CD14-positive monocyte (primary cell): Measurements from ENCODE around the gene SPRY1. TPM values are rescaled to one million over a fixed set of nuclear protein-coding genes. Genes with fewer than 3 reads are reported as not detected.
A peak's percentile ranks its signal among the peaks of the same experiment; 100 is the strongest.

Source experiments
- DNase-seq, 3 donors: peaks; one replicate each; pipeline ENCODE4 v3.0.0-alpha.2; 2011 to 2022
- H2AFZ ChIP-seq: 2 replicates; pipeline ENCODE4 v1.6.0; 2012; ENCODE audit warnings: mild to moderate bottlenecking, low read depth, low read length, inconsistent platforms; ENCODE audit not compliant: insufficient read depth, poor library complexity, severe bottlenecking
- H3K27ac ChIP-seq, 2 donors: 1 replicate in 1 of 2; 2 replicates in 1 of 2; pipeline ENCODE4 v1.5.1; 2012 to 2013; ENCODE audit warnings: low read length in 2 of 2, control low read depth in 1 of 2, inconsistent platforms in 1 of 2, low read depth in 1 of 2, mild to moderate bottlenecking in 1 of 2
- H3K27me3 ChIP-seq, 2 donors: one replicate each; pipeline versions ENCODE4 v1.6.0 to v1.6.1; 2011 to 2013; ENCODE audit warnings: low read length in 2 of 2; ENCODE audit not compliant: control insufficient read depth in 2 of 2, insufficient read depth in 2 of 2
- H3K36me3 ChIP-seq, 2 donors: replicated peaks in 1 of 2; 1 replicate in 1 of 2; 2 replicates in 1 of 2; pipeline versions ENCODE4 v1.5.1 to v1.6.1; 2012 to 2013; ENCODE audit warnings: low read length in 2 of 2, control low read depth in 1 of 2, inconsistent platforms in 1 of 2, mild to moderate bottlenecking in 1 of 2; ENCODE audit not compliant: insufficient read depth in 2 of 2, control insufficient read depth in 1 of 2
- H3K4me1 ChIP-seq, 2 donors: 1 replicate in 1 of 2; 2 replicates in 1 of 2; pipeline versions ENCODE4 v1.5.1 to v1.6.1; 2012 to 2013; ENCODE audit warnings: low read length in 2 of 2, control low read depth in 1 of 2, inconsistent platforms in 1 of 2, mild to moderate bottlenecking in 1 of 2, moderate library complexity in 1 of 2; ENCODE audit not compliant: insufficient read depth in 2 of 2, control insufficient read depth in 1 of 2
- H3K4me2 ChIP-seq: replicated peaks from 2 replicates; pipeline ENCODE3; 2012; ENCODE audit warnings: low read length, moderate library complexity, mild to moderate bottlenecking; ENCODE audit not compliant: poor library complexity, severe bottlenecking; ENCODE audit errors: extremely low read depth
- H3K4me3 ChIP-seq, 3 experiments: fragments of 200-600 bp in 1 of 3; sonication (generic) in 1 of 3; replicated peaks in 1 of 3; 1 replicate in 2 of 3; 2 replicates in 1 of 3; pipeline ENCODE4 v1.5.1; 2011 to 2013; ENCODE audit warnings: low read length in 3 of 3, mild to moderate bottlenecking in 3 of 3, control low read depth in 2 of 3, low read depth in 2 of 3, inconsistent platforms in 1 of 3, moderate library complexity in 1 of 3
- H3K79me2 ChIP-seq: 2 replicates; pipeline ENCODE4 v1.6.0; 2012; ENCODE audit warnings: mild to moderate bottlenecking, control low read depth, inconsistent platforms, low read length, moderate library complexity; ENCODE audit not compliant: insufficient read depth
- H3K9ac ChIP-seq: 2 replicates; pipeline ENCODE4 v1.6.0; 2017; ENCODE audit warnings: low read length, mild to moderate bottlenecking; ENCODE audit not compliant: insufficient read depth, poor library complexity, severe bottlenecking
- H3K9me3 ChIP-seq, 2 donors: replicated peaks in 1 of 2; 1 replicate in 1 of 2; 2 replicates in 1 of 2; pipeline versions ENCODE4 v1.5.1 to v1.6.1; 2012 to 2013; ENCODE audit warnings: low read length in 2 of 2, control low read depth in 1 of 2; ENCODE audit not compliant: control insufficient read depth in 1 of 2, insufficient read depth in 1 of 2
- H4K20me1 ChIP-seq: 2 replicates; pipeline ENCODE4 v1.6.0; 2012; ENCODE audit warnings: mild to moderate bottlenecking, low read length, control low read depth, moderate library complexity; ENCODE audit not compliant: insufficient read depth
- H3K27ac Mint-ChIP-seq, 7 donors: one replicate each; pipeline ENCODE4 v1.8.0; 2020; ENCODE audit warnings: mild to moderate bottlenecking in 7 of 7, mixed read lengths in 7 of 7, moderate library complexity in 6 of 7, inconsistent platforms in 2 of 7
- H3K27me3 Mint-ChIP-seq, 3 donors: one replicate each; pipeline ENCODE4 v1.8.0; 2021 to 2022; ENCODE audit warnings: low read depth in 3 of 3, mild to moderate bottlenecking in 3 of 3, mixed read lengths in 3 of 3, moderate library complexity in 3 of 3, inconsistent platforms in 1 of 3
- H3K36me3 Mint-ChIP-seq, 2 donors: one replicate each; pipeline ENCODE4 v1.8.0; 2020; ENCODE audit warnings: mixed read lengths in 2 of 2, inconsistent platforms in 1 of 2, mild to moderate bottlenecking in 1 of 2
- H3K4me1 Mint-ChIP-seq: one replicate; pipeline ENCODE4 v1.8.0; 2020; ENCODE audit warnings: mild to moderate bottlenecking, mixed read lengths
- H3K4me3 Mint-ChIP-seq, 2 donors: one replicate each; pipeline ENCODE4 v1.8.0; 2020; ENCODE audit warnings: mild to moderate bottlenecking in 2 of 2, mixed read lengths in 2 of 2, moderate library complexity in 1 of 2
- H3K9me3 Mint-ChIP-seq, 7 donors: one replicate each; pipeline ENCODE4 v1.8.0; 2020 to 2022; ENCODE audit warnings: mixed read lengths in 7 of 7, mild to moderate bottlenecking in 6 of 7, moderate library complexity in 6 of 7, inconsistent platforms in 2 of 7
- CTCF ChIP-seq: fragments of 200-600 bp; IDR thresholded peaks from one replicate; pipeline ENCODE4 v1.8.0; 2022; ENCODE audit warnings: antibody characterized with exemption, mild to moderate bottlenecking
- WGBS: methylation state at CpG from one replicate; pipeline ENCODE4 v1.1.5; 2013; ENCODE audit warnings: missing lambda C conversion rate; ENCODE audit not compliant: insufficient coverage; 5-methylcytosine and 5-hydroxymethylcytosine counted together
- intact Hi-C, 2 donors: fragments of 100-400 bp; cut with micrococcal nuclease; formaldehyde crosslinking; loops; one replicate each; pipeline versions ENCODE4 v1.15.0 to v1.15.1; 2023
- polyA plus RNA-seq, 3 donors: library from polyadenylated mRNA; depleted of rRNA in 1 of 3; unstranded in 2 of 3; stranded (reverse) in 1 of 3; fragments of 300-500 nt in 2 of 3; fragments of >200 nt in 1 of 3; fragmentation: Illumina TruSeq in 2 of 3; gene quantifications; 1 replicate in 2 of 3; 2 replicates in 1 of 3; pipeline ENCODE4 v1.2.3, GENCODE V29; 2012 to 2021

The SPRY1 gene
- polyA plus RNA-seq, 3 donors: 1.1 to 3.7 (median 2.0) TPM

DNA sequence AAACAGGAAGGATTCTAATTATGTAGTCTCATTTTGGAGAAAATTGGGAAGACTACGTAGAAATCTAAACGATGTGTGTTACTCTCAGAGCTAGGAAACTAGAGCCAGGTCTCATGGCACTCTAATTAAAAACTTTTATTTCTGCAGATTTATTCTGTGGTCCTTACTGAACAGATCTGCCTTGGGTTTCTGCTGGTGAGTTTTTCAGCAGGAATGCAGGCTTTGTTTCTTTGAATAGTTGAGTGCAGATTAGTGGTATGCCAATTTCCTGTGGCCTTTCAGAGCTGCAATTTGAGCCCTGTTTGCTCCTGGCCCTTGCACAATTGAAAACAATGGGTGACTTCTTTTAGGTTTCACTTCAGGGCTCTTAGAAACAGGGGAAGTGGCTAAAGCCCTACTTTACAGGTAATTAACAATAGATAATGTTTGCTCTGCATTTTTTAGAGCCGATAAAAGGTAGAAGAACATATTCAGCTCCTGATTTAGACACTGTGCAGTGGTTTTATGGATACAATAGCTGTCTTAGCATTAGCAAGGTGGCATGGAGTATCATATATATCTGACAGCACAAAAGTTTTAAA lies 21.8 kb downstream of the SPRY1 start:
- Mint-ChIP-seq H3K4me3 (no peak overlapping the region), H3K9me3 (no peaks in the 10 kb centered on the region), H3K4me1 (peaks cover 59% of the 10 kb centered on the region), H3K27me3 (peaks cover 0 to 5% (median 2%) of the 10 kb centered on the region in 3 donors), H3K36me3 (no peaks in the 10 kb centered on the region), H3K27ac (peak overlapping the region in 6 of 7 donors; percentile 59 to 81 (median 72))
- intact Hi-C loops: no loop called here
- Histone ChIP-seq H3K9me3 (no peaks in the 10 kb centered on the region), H3K4me1 (peaks cover 51 to 54% of the 10 kb centered on the region in 2 donors), H3K36me3 (no peaks in the 10 kb centered on the region), H4K20me1 (no peaks in the 10 kb centered on the region), H3K9ac (no peak overlapping the region), H3K4me2 (peak overlapping the region; percentile 38), H3K27ac (peak overlapping the region in 1 of 2 donors; percentile 27), H3K79me2 (no peaks in the 10 kb centered on the region), H3K27me3 (no peaks in the 10 kb centered on the region), H3K4me3 (peak overlapping the region in 1 of 3 experiments; percentile 24), H2AFZ (no peak overlapping the region)
- no peak for TF ChIP-seq CTCF
- WGBS: 10% methylated on average over 2 of the region's 3 CpGs
- peak in 2 of 3 donors; percentile 42 to 48 for DNase-seq

GRCh38 chr4:123419885-123420755 lies 23.5 kb downstream of the SPRY1 start:
- H3K9me3 ChIP-seq: no peaks in the 10 kb centered on the region
- Mint-ChIP-seq H3K27ac (peak overlapping the region in 3 of 7 donors; percentile 5 to 82 (median 37)), H3K9me3 (no peaks in the 10 kb centered on the region), H3K4me3 (no peak overlapping the region), H3K27me3 (peaks cover 0 to 4% (median 0%) of the 10 kb centered on the region in 3 donors), H3K36me3 (no peaks in the 10 kb centered on the region), H3K4me1 (peaks cover 52% of the 10 kb centered on the region)
- no peak for DNase-seq
- H3K4me3 ChIP-seq: no peak overlapping the region
- H3K27ac ChIP-seq: no peak overlapping the region
- H2AFZ ChIP-seq: no peak overlapping the region
- intact Hi-C loops: no loop called here
- no peaks in the 10 kb centered on the region for H3K79me2 ChIP-seq
- no peak overlapping the region for H3K9ac ChIP-seq
- no peak for TF ChIP-seq CTCF
- H3K4me1 ChIP-seq: peaks cover 48 to 54% of the 10 kb centered on the region in 2 donors
- no peak overlapping the region for H3K4me2 ChIP-seq
- H3K27me3 ChIP-seq: no peaks in the 10 kb centered on the region
- no peaks in the 10 kb centered on the region for H4K20me1 ChIP-seq
- no peaks in the 10 kb centered on the region for H3K36me3 ChIP-seq
- no CpG with 5 or more reads among the region's 17 CpGs for WGBS
